CD8-positive, alpha-beta memory T cell (primary cell): ENCODE data around the gene SCARB1. TPM values are rescaled to one million over a fixed set of nuclear protein-coding genes. Genes with fewer than 3 reads are reported as not detected.
"Not testable (repeated sequence)": the region's sequence is repeated elsewhere in the genome, so short reads cannot be mapped to it uniquely, and the experiment has no call there.

Source experiments
- CTCF ChIA-PET: fragments of 350-600 bp; sonication (Branson Sonifier 250); formaldehyde crosslinking; loops from one replicate; lab custom pipeline; 2021; ENCODE audit warnings: antibody characterized with exemption; lab: Charles Lee
- POLR2A ChIA-PET: fragments of 350-600 bp; sonication (Branson Sonifier 250); formaldehyde crosslinking; loops from one replicate; lab custom pipeline; 2021; ENCODE audit warnings: antibody characterized with exemption; lab: Charles Lee
- DNase-seq, 5 donors: peaks; one replicate each; pipeline versions ENCODE4 v3.0.0 to v3.0.0-alpha.2; 2020 to 2022; ENCODE audit warnings: mixed read lengths in 1 of 5
- H3K27ac ChIP-seq: one replicate; pipeline ENCODE4 v1.7.0; 2013; ENCODE audit warnings: low read depth, mild to moderate bottlenecking, low read length, moderate library complexity
- H3K27me3 ChIP-seq: 2 replicates; pipeline ENCODE4 v1.7.0; 2013; ENCODE audit warnings: low read length, mild to moderate bottlenecking; ENCODE audit not compliant: insufficient read depth, poor library complexity, severe bottlenecking
- H3K36me3 ChIP-seq: 2 replicates; pipeline ENCODE4 v1.7.0; 2013; ENCODE audit warnings: mild to moderate bottlenecking, low read length, moderate library complexity; ENCODE audit not compliant: insufficient read depth
- H3K4me1 ChIP-seq: 2 replicates; pipeline ENCODE4 v1.7.0; 2013; ENCODE audit warnings: mild to moderate bottlenecking, low read length, moderate library complexity; ENCODE audit not compliant: insufficient read depth
- H3K4me3 ChIP-seq: 2 replicates; pipeline ENCODE4 v1.7.0; 2013; ENCODE audit warnings: mild to moderate bottlenecking, low read length
- H3K9me3 ChIP-seq: 2 replicates; pipeline ENCODE4 v1.7.0; 2013; ENCODE audit warnings: mild to moderate bottlenecking, low read length
- H3K27ac Mint-ChIP-seq, 8 donors: one replicate each; pipeline ENCODE4 v1.8.0; 2020 to 2021; ENCODE audit warnings: mixed read lengths in 8 of 8, mild to moderate bottlenecking in 6 of 8, inconsistent platforms in 3 of 8, moderate library complexity in 3 of 8
- H3K27me3 Mint-ChIP-seq, 2 donors: one replicate each; pipeline ENCODE4 v1.8.0; 2020 to 2021; ENCODE audit warnings: mixed read lengths in 2 of 2, mild to moderate bottlenecking in 1 of 2, moderate library complexity in 1 of 2
- H3K36me3 Mint-ChIP-seq, 3 donors: one replicate each; pipeline ENCODE4 v1.8.0; 2020 to 2021; ENCODE audit warnings: mixed read lengths in 3 of 3, inconsistent platforms in 1 of 3, mild to moderate bottlenecking in 1 of 3
- H3K4me1 Mint-ChIP-seq, 3 donors: one replicate each; pipeline ENCODE4 v1.8.0; 2020 to 2021; ENCODE audit warnings: mixed read lengths in 3 of 3, inconsistent platforms in 1 of 3, mild to moderate bottlenecking in 1 of 3
- H3K4me3 Mint-ChIP-seq, 7 donors: one replicate each; pipeline ENCODE4 v1.8.0; 2020 to 2021; ENCODE audit warnings: mixed read lengths in 7 of 7, mild to moderate bottlenecking in 6 of 7, moderate library complexity in 4 of 7, inconsistent platforms in 2 of 7
- H3K9me3 Mint-ChIP-seq, 5 donors: one replicate each; pipeline ENCODE4 v1.8.0; 2020 to 2022; ENCODE audit warnings: mixed read lengths in 5 of 5, mild to moderate bottlenecking in 3 of 5, moderate library complexity in 2 of 5, inconsistent platforms in 1 of 5
- polyA plus RNA-seq: library from polyadenylated mRNA; unstranded; fragments of 300-500 nt; fragmentation: Illumina TruSeq; gene quantifications from one replicate; pipeline ENCODE4 v1.2.3, GENCODE V29; 2021
- total RNA-seq, 2 experiments: library from RNA; stranded (reverse); gene quantifications; one replicate each; pipeline ENCODE4 v1.2.3, GENCODE V29; 2021

The SCARB1 gene
- total RNA-seq (10 to 100 TPM; 20.4 to 21.6 TPM), polyA plus RNA-seq (3.6 TPM)

- no peaks in the 10 kb centered on the region for H3K36me3 Mint-ChIP-seq
- H3K27ac ChIP-seq = peak within 1 kb of the TSS; percentile 58
- POLR2A ChIA-PET = interaction anchor here (0.6 kb wide), 1 partner anchor 60 kb away, joined by 5 read pairs; no protein-coding TSS in a partner anchor
Observed at GRCh38 chr12:124863416-124864325, at the start of gene SCARB1. TSS of gene SCARB1 (minus strand) at chr12:124863864. CDS start at chr12:124863720, 144 bp downstream.

GRCh38 chr12:124912529-124913287 lies 49.0 kb upstream of the SCARB1 start:
- H3K27me3 ChIP-seq, H3K27ac ChIP-seq, H3K4me3 ChIP-seq, DNase-seq, H3K9me3 ChIP-seq, POLR2A ChIA-PET: not testable (repeated sequence)
- CTCF ChIA-PET = interaction anchor here (30.2 kb wide), 1 partner anchor 25 kb away, joined by 711 read pairs; no protein-coding TSS in a partner anchor
- H3K27ac Mint-ChIP-seq = peak overlapping the region in 5 of 8 donors; percentile 36 to 100 (median 98)
- peak overlapping the region; percentile 99 to 100 (median 100) for H3K4me3 Mint-ChIP-seq
- peaks cover 43% of the 10 kb centered on the region for H3K4me1 ChIP-seq
- peaks cover 18 to 49% (median 22%) of the 10 kb centered on the region in 3 donors for H3K36me3 Mint-ChIP-seq
- peaks cover 66 to 79% (median 74%) of the 10 kb centered on the region in 3 donors for H3K4me1 Mint-ChIP-seq
- H3K27me3 Mint-ChIP-seq = peaks cover 0 to 19% of the 10 kb centered on the region in 2 donors
- H3K9me3 Mint-ChIP-seq = peaks cover 0 to 12% (median 4%) of the 10 kb centered on the region in 5 donors
- peaks cover 15% of the 10 kb centered on the region for H3K36me3 ChIP-seq

More at GRCh38 chr12:124863416-124864325, at the start of gene SCARB1:
- no peaks in the 10 kb centered on the region for H3K9me3 Mint-ChIP-seq
- H3K36me3 ChIP-seq = no peaks in the 10 kb centered on the region
- H3K4me3 Mint-ChIP-seq = peak within 1 kb of the TSS; percentile 76 to 92 (median 81)
- H3K27me3 ChIP-seq = no peaks in the 10 kb centered on the region
- H3K27me3 Mint-ChIP-seq = peaks cover 0 to 2% of the 10 kb centered on the region in 2 donors
- peak within 1 kb of the TSS; percentile 65 for H3K4me3 ChIP-seq
- peak within 1 kb of the TSS in 7 of 8 donors; percentile 24 to 90 (median 79) for H3K27ac Mint-ChIP-seq
- CTCF ChIA-PET = no interaction called here
- H3K9me3 ChIP-seq = no peaks in the 10 kb centered on the region
- H3K4me1 ChIP-seq = no peaks in the 10 kb centered on the region
- H3K4me1 Mint-ChIP-seq = peaks cover 14 to 20% (median 15%) of the 10 kb centered on the region in 3 donors
- DNase-seq = peak; percentile 71 to 83 (median 74)

GRCh38 chr12:124911521-124911920 lies 47.9 kb upstream of the SCARB1 start:
- H3K27ac Mint-ChIP-seq = peak overlapping the region in 5 of 8 donors; percentile 23 to 78 (median 32)
- DNase-seq, H3K27me3 ChIP-seq, H3K9me3 ChIP-seq, H3K4me3 ChIP-seq, H3K27ac ChIP-seq: not testable (repeated sequence)
- peaks cover 0 to 16% of the 10 kb centered on the region in 2 donors for H3K27me3 Mint-ChIP-seq
- peak overlapping the region; percentile 20 to 78 (median 57) for H3K4me3 Mint-ChIP-seq
- Histone ChIP-seq H3K36me3 (peaks cover 15% of the 10 kb centered on the region), H3K4me1 (peaks cover 40% of the 10 kb centered on the region)
- ChIA-PET POLR2A (interaction anchor here (1.7 to 6.2 kb wide), 2 partner anchors 16 to 27 kb away, joined by 13 to 55 read pairs; no protein-coding TSS in a partner anchor), CTCF (interaction anchor here (1.3 to 30.2 kb wide), 2 partner anchors 16 to 27 kb away, joined by 3 to 711 read pairs; no protein-coding TSS in a partner anchor)
- peaks cover 18 to 49% (median 22%) of the 10 kb centered on the region in 3 donors for H3K36me3 Mint-ChIP-seq
- H3K9me3 Mint-ChIP-seq = peaks cover 0 to 12% (median 4%) of the 10 kb centered on the region in 5 donors
- peaks cover 59 to 71% (median 67%) of the 10 kb centered on the region in 3 donors for H3K4me1 Mint-ChIP-seq

GRCh38 chr12:124910561-124911478 lies 47.2 kb upstream of the SCARB1 start:
- H3K36me3 ChIP-seq = peaks cover 15% of the 10 kb centered on the region
- H3K9me3 ChIP-seq = no peaks in the 10 kb centered on the region
- peaks cover 56 to 66% (median 66%) of the 10 kb centered on the region in 3 donors for H3K4me1 Mint-ChIP-seq
- H3K4me3 ChIP-seq = no peak overlapping the region
- POLR2A ChIA-PET = interaction anchor here (0.6 to 6.2 kb wide), 7 partner anchors 8 to 28 kb away, joined by 4 to 55 read pairs (median 6); no protein-coding TSS in a partner anchor
- H3K27ac Mint-ChIP-seq = peak overlapping the region in 7 of 8 donors; percentile 23 to 96 (median 57)
- CTCF ChIA-PET = interaction anchor here (0.6 to 30.2 kb wide), 4 partner anchors 16 to 43 kb away, joined by 3 to 711 read pairs (median 4); no protein-coding TSS in a partner anchor
- peaks cover 0 to 16% of the 10 kb centered on the region in 2 donors for H3K27me3 Mint-ChIP-seq
- H3K27me3 ChIP-seq = no peaks in the 10 kb centered on the region
- peaks cover 0 to 12% (median 4%) of the 10 kb centered on the region in 5 donors for H3K9me3 Mint-ChIP-seq
- no peak overlapping the region for H3K27ac ChIP-seq
- peaks cover 36% of the 10 kb centered on the region for H3K4me1 ChIP-seq
- peak overlapping the region; percentile 20 to 78 (median 57) for H3K4me3 Mint-ChIP-seq
- peaks cover 18 to 49% (median 22%) of the 10 kb centered on the region in 3 donors for H3K36me3 Mint-ChIP-seq
- no peak for DNase-seq

GRCh38 chr12:124909831-124910560 lies 46.3 kb upstream of the SCARB1 start:
- H3K9me3 Mint-ChIP-seq = peaks cover 0 to 12% (median 4%) of the 10 kb centered on the region in 5 donors
- H3K27me3 ChIP-seq = no peaks in the 10 kb centered on the region
- peak overlapping the region in 6 of 8 donors; percentile 55 to 82 (median 74) for H3K27ac Mint-ChIP-seq
- peak overlapping the region in 4 of 7 donors; percentile 2 to 71 (median 36) for H3K4me3 Mint-ChIP-seq
- H3K9me3 ChIP-seq = no peaks in the 10 kb centered on the region
- peaks cover 28% of the 10 kb centered on the region for H3K4me1 ChIP-seq
- DNase-seq = no peak
- peaks cover 18 to 47% (median 22%) of the 10 kb centered on the region in 3 donors for H3K36me3 Mint-ChIP-seq
- no peak overlapping the region for H3K4me3 ChIP-seq
- peaks cover 0 to 16% of the 10 kb centered on the region in 2 donors for H3K27me3 Mint-ChIP-seq
- H3K36me3 ChIP-seq = peaks cover 15% of the 10 kb centered on the region
- H3K4me1 Mint-ChIP-seq = peaks cover 51 to 59% (median 58%) of the 10 kb centered on the region in 3 donors
- POLR2A ChIA-PET = interaction anchor here (1.0 to 6.2 kb wide), 6 partner anchors 9 to 29 kb away, joined by 4 to 55 read pairs (median 6); no protein-coding TSS in a partner anchor
- CTCF ChIA-PET = interaction anchor here (0.6 to 30.2 kb wide), 3 partner anchors 18 to 44 kb away, joined by 3 to 711 read pairs (median 4); no protein-coding TSS in a partner anchor
- H3K27ac ChIP-seq = no peak overlapping the region

- no peaks in the 10 kb centered on the region for H3K9me3 Mint-ChIP-seq
- POLR2A ChIA-PET = interaction anchor here (0.5 to 6.2 kb wide), 9 partner anchors 9 to 143 kb away, joined by 3 to 55 read pairs (median 4); no protein-coding TSS in a partner anchor
- CTCF ChIA-PET = interaction anchor here (0.7 to 30.2 kb wide), 18 partner anchors 9 to 219 kb away, joined by 3 to 711 read pairs (median 4); no protein-coding TSS in a partner anchor
Observed at GRCh38 chr12:124906606-124907261, 43.1 kb upstream of the SCARB1 start.

More at GRCh38 chr12:124906606-124907261, 43.1 kb upstream of the SCARB1 start:
- peak overlapping the region in 5 of 8 donors; percentile 7 to 92 (median 63) for H3K27ac Mint-ChIP-seq
- DNase-seq = peak; percentile 77 to 92 (median 83)
- no peak overlapping the region for H3K4me3 Mint-ChIP-seq
- H3K4me3 ChIP-seq = no peak overlapping the region
- no peaks in the 10 kb centered on the region for H3K27me3 Mint-ChIP-seq
- H3K9me3 ChIP-seq = no peaks in the 10 kb centered on the region
- peaks cover 0 to 21% (median 6%) of the 10 kb centered on the region in 3 donors for H3K36me3 Mint-ChIP-seq
- peaks cover 8% of the 10 kb centered on the region for H3K36me3 ChIP-seq
- peaks cover 24% of the 10 kb centered on the region for H3K4me1 ChIP-seq
- H3K4me1 Mint-ChIP-seq = peaks cover 26 to 34% (median 33%) of the 10 kb centered on the region in 3 donors
- no peaks in the 10 kb centered on the region for H3K27me3 ChIP-seq
- no peak overlapping the region for H3K27ac ChIP-seq
